Stomach (tissue), 8 donors: ENCODE results near the gene FAM200A. TPM values are rescaled to one million over a fixed set of nuclear protein-coding genes. Genes with fewer than 3 reads are reported as not detected.

Experiments
- polyA plus RNA-seq, 3 donors: library from polyadenylated mRNA; stranded (reverse); fragments of 200-250 nt; gene quantifications; one replicate each; pipeline ENCODE4 v1.2.3, GENCODE V29; 2013
- total RNA-seq, 5 donors: library from RNA; depleted of rRNA; stranded (reverse); fragments of >200 nt; gene quantifications; one replicate each; pipeline versions ENCODE4 v1.1.0 to v1.2.3, GENCODE V29; 2014 to 2016
- donor health status: healthy with polysubstance abuse.
- donor health status: Bipolar disorder and iron deficiency.
- donor health status: healthy.

FAM200A gene
- total and polyA plus RNA-seq, 8 donors, result 0.45 to 35.9 (median 3.4) TPM

Other genes starting within 250 kb of the FAM200A start
- 100 to 1,000 TPM in 4 of 5 donors, 10 to 100 TPM in 1; 93.3 to 220 (median 117) TPM for gene ARPC1A, start 226.2 kb downstream of the FAM200A start, total RNA-seq
- gene ARPC1A, start 226.2 kb downstream of the FAM200A start, polyA plus RNA-seq, result 100 to 1,000 TPM; 165 to 344 (median 257) TPM
- gene ARPC1B, start 177.4 kb downstream of the FAM200A start, total RNA-seq, result 100 to 1,000 TPM in 3 of 5 donors, 10 to 100 TPM in 2; 25.1 to 229 (median 113) TPM
- gene ARPC1B, start 177.4 kb downstream of the FAM200A start, polyA plus RNA-seq, result 100 to 1,000 TPM in 2 of 3 donors, 10 to 100 TPM in 1; 89.9 to 196 (median 106) TPM
- 10 to 100 TPM; 22.8 to 79.9 (median 32.3) TPM for gene PDAP1, start 143.5 kb downstream of the FAM200A start, total RNA-seq
- 100 to 1,000 TPM; 129 to 153 (median 133) TPM for gene PDAP1, start 143.5 kb downstream of the FAM200A start, polyA plus RNA-seq
- gene BUD31, start 143.1 kb downstream of the FAM200A start, total RNA-seq, result 100 to 1,000 TPM in 1 of 5 donors, 10 to 100 TPM in 4; 58.0 to 122 (median 82.3) TPM
- 100 to 1,000 TPM; 127 to 155 (median 151) TPM for gene BUD31, start 143.1 kb downstream of the FAM200A start, polyA plus RNA-seq
- gene PTCD1, start 113.3 kb downstream of the FAM200A start, total RNA-seq, result 1 to 10 TPM in 4 of 5 donors, under 1 TPM in 1; 0.87 to 3.5 (median 2.7) TPM
- 1 to 10 TPM; 1.8 to 3.1 (median 2.0) TPM for gene PTCD1, start 113.3 kb downstream of the FAM200A start, polyA plus RNA-seq
- gene CPSF4, start 113.2 kb downstream of the FAM200A start, total RNA-seq, result 10 to 100 TPM in 4 of 5 donors, 1 to 10 TPM in 1; 4.5 to 43.8 (median 28.8) TPM
- gene CPSF4, start 113.2 kb downstream of the FAM200A start, polyA plus RNA-seq, result 10 to 100 TPM; 24.9 to 31.3 (median 25.6) TPM
- 100 to 1,000 TPM in 4 of 5 donors, 1 to 10 TPM in 1; 1.2 to 441 (median 159) TPM for gene ATP5MF, start 85.9 kb downstream of the FAM200A start, total RNA-seq
- 1,000 to 10,000 TPM; 1,153 to 1,530 (median 1,469) TPM for gene ATP5MF, start 85.9 kb downstream of the FAM200A start, polyA plus RNA-seq
- 10 to 100 TPM; 14.6 to 55.6 (median 22.0) TPM for gene ZNF789, start 79.2 kb downstream of the FAM200A start, total RNA-seq
- gene ZNF789, start 79.2 kb downstream of the FAM200A start, polyA plus RNA-seq, result 1 to 10 TPM; 6.6 to 9.8 (median 7.2) TPM
- 100 to 1,000 TPM in 1 of 5 donors, 10 to 100 TPM in 4; 16.9 to 177 (median 48.0) TPM for gene ZNF394, start 51.8 kb downstream of the FAM200A start, total RNA-seq
- 10 to 100 TPM; 15.7 to 16.7 (median 16.4) TPM for gene ZNF394, start 51.8 kb downstream of the FAM200A start, polyA plus RNA-seq
- 10 to 100 TPM in 1 of 5 donors, 1 to 10 TPM in 3, under 1 TPM in 1; 0.58 to 11.4 (median 4.0) TPM for gene ZKSCAN5, start 47.5 kb downstream of the FAM200A start, total RNA-seq
- gene ZKSCAN5, start 47.5 kb downstream of the FAM200A start, polyA plus RNA-seq, result 1 to 10 TPM; 2.7 to 3.8 (median 2.9) TPM
- 100 to 1,000 TPM in 2 of 5 donors, 10 to 100 TPM in 3; 55.8 to 162 (median 94.5) TPM for gene ZNF655, start 6.5 kb upstream of the FAM200A start, total RNA-seq
- gene ZNF655, start 6.5 kb upstream of the FAM200A start, polyA plus RNA-seq, result 10 to 100 TPM; 33.0 to 41.2 (median 37.5) TPM
- gene TMEM225B, start 46.2 kb upstream of the FAM200A start, total RNA-seq, result 1 to 10 TPM in 1 of 5 donors, under 1 TPM in 1, not detected in 3; 0.73 to 4.3 TPM
- 1 to 10 TPM in 1 of 3 donors, under 1 TPM in 1, not detected in 1; 0.75 to 1.2 TPM for gene TMEM225B, start 46.2 kb upstream of the FAM200A start, polyA plus RNA-seq
- gene ZSCAN25, start 64.8 kb upstream of the FAM200A start, total RNA-seq, result 10 to 100 TPM; 10.7 to 16.2 (median 12.3) TPM
- 1 to 10 TPM; 3.5 to 4.1 (median 3.7) TPM for gene ZSCAN25, start 64.8 kb upstream of the FAM200A start, polyA plus RNA-seq
- 100 to 1,000 TPM in 4 of 5 donors, 10 to 100 TPM in 1; 45.2 to 538 (median 423) TPM for gene CYP3A5, start 127.9 kb upstream of the FAM200A start, total RNA-seq
- gene CYP3A5, start 127.9 kb upstream of the FAM200A start, polyA plus RNA-seq, result 10 to 100 TPM; 26.3 to 81.7 (median 44.5) TPM
- gene CYP3A7, start 183.1 kb upstream of the FAM200A start, total RNA-seq, result not detected
- gene CYP3A7, start 183.1 kb upstream of the FAM200A start, polyA plus RNA-seq, result not detected
- gene CYP3A4, start 232.1 kb upstream of the FAM200A start, total RNA-seq, result 10 to 100 TPM in 1 of 5 donors, 1 to 10 TPM in 1, not detected in 3; 1.7 to 23.5 TPM
- under 1 TPM in 1 of 3 donors, not detected in 2; 0.31 TPM for gene CYP3A4, start 232.1 kb upstream of the FAM200A start, polyA plus RNA-seq